GM12891 (cell line): Measurements from ENCODE around the gene RAMP2.

Source experiments
- PAX5 ChIP-seq: IDR thresholded peaks from 2 replicates; pipeline ENCODE4 v1.6.1; 2011; ENCODE audit warnings: low read length, moderate library complexity, mild to moderate bottlenecking; ENCODE audit not compliant: insufficient read depth, severe bottlenecking
- POLR2A ChIP-seq: IDR thresholded peaks from 2 replicates; pipeline ENCODE4 v1.6.1; 2011; ENCODE audit warnings: low read depth, low read length, control low read depth
- POLR2AphosphoS5 ChIP-seq: IDR thresholded peaks from 2 replicates; pipeline ENCODE4 v1.6.1; 2011; ENCODE audit warnings: low read depth, low read length, control low read depth
- POU2F2 ChIP-seq: IDR thresholded peaks from 2 replicates; pipeline ENCODE4 v1.6.1; 2011; ENCODE audit warnings: low read depth, mild to moderate bottlenecking, control low read depth, low read length, moderate library complexity
- TAF1 ChIP-seq: IDR thresholded peaks from 2 replicates; pipeline ENCODE4 v1.6.1; 2011; ENCODE audit warnings: low read depth, low read length, control low read depth

DNA sequence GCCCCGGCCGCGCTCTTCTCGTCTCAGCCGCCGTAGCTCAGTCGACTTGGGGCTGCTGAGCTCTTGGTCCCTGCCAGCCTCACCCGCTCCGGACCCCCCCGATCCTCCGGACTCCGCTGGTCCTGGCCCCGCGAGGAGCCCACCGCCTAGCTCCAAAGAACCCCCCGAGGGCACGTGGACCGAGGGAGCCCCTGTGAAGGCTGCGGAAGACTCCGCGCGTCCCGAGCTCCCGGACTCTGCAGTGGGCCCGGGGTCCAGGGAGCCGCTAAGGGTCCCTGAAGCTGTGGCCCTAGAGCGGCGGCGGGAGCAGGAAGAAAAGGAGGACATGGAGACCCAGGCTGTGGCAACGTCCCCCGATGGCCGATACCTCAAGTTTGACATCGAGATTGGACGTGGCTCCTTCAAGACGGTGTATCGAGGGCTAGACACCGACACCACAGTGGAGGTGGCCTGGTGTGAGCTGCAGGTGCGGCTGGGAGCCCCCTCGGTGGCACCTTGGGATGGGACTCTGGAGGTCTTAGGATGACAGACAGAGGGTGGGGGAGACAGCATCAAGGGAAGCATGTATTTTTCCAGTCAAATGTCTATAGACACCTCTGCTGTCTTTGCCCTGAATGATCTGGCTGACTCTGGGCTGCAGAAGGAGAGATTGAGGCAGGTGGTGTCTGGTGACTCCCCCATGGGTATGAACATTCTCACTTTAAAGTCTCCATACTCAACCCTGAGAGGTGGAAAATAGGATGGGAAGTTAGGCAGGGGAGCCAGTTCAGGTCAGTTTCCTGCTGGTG lies 20.0 kb downstream of the RAMP2 start:
- no peak; the same call in 1 of the 2 replicates for TF ChIP-seq POLR2A
- TF ChIP-seq POLR2AphosphoS5: no peak
- no peak for TF ChIP-seq PAX5
- no peak for TF ChIP-seq TAF1
- TF ChIP-seq POU2F2: no peak
